ENCODE results near the gene DPPA5. TPM values are rescaled to one million over a fixed set of nuclear protein-coding genes. Genes with fewer than 3 reads are reported as not detected.
A peak's percentile ranks its signal among the peaks of the same experiment; 100 is the strongest.
"Not testable (repeated sequence)": the region's sequence is repeated elsewhere in the genome, so short reads cannot be mapped to it uniquely, and the experiment has no call there.

Gene DPPA5
- total and polyA plus RNA-seq, 9 donors: 0.68 TPM; not detected in 8

GRCh38 chr6:73388433-73388799 is 34.3 kb upstream of the DPPA5 start:
- no peak for DNase-seq
- no peaks in the 10 kb centered on the region for H3K4me1 ChIP-seq (ENCODE audit: insufficient read depth)
- H3K36me3 ChIP-seq: no peaks in the 10 kb centered on the region
- 25 to 42% (median 31%) methylated on average over 4 of the region's 4 CpGs for WGBS, 3 donors
- no peak overlapping the region for H3K27ac ChIP-seq
- H3K9me3 ChIP-seq: no peaks in the 10 kb centered on the region
- TF ChIP-seq POLR2A (IDR thresholded peaks at IDR 0.05) (no peak), CTCF (IDR thresholded peaks at IDR 0.05) (no peak), EP300 (IDR thresholded peaks at IDR 0.05) (no peak)
- peak overlapping the region; percentile 29 for H3K4me3 ChIP-seq
- intact Hi-C loops (cut with DNase I): no loop called here
- H3K27me3 ChIP-seq: no peaks in the 10 kb centered on the region

- H3K4me3 ChIP-seq: no peak overlapping the region
- TF ChIP-seq EP300 (IDR thresholded peaks at IDR 0.05) (no peak), CTCF (IDR thresholded peaks at IDR 0.05) (no peak), POLR2A (IDR thresholded peaks at IDR 0.05) (no peak)
- no peaks in the 10 kb centered on the region for H3K9me3 ChIP-seq
- no peaks in the 10 kb centered on the region for H3K27me3 ChIP-seq
- no peaks in the 10 kb centered on the region for H3K4me1 ChIP-seq (ENCODE audit: insufficient read depth)
- no peak for DNase-seq
- WGBS, 3 donors: 88 to 92% (median 91%) methylated on average over 6 of the region's 6 CpGs
- intact Hi-C loops (cut with DNase I): no loop called here
- no peaks in the 10 kb centered on the region for H3K36me3 ChIP-seq
- H3K27ac ChIP-seq: no peak overlapping the region
Observed at GRCh38 chr6:73382462-73383113, 28.5 kb upstream of the DPPA5 start.

GRCh38 chr6:73381531-73381930 is 27.5 kb upstream of the DPPA5 start:
- DNase-seq: not testable (repeated sequence)
- 90 to 92% (median 91%) methylated on average over 10 of the region's 10 CpGs for WGBS, 3 donors

GRCh38 chr6:73377225-73377624 is 23.1 kb upstream of the DPPA5 start:
- intact Hi-C loops (cut with DNase I): no loop called here
- Histone ChIP-seq H3K27me3 (no peaks in the 10 kb centered on the region), H3K9me3 (no peaks in the 10 kb centered on the region), H3K4me1 (ENCODE audit: insufficient read depth) (no peaks in the 10 kb centered on the region), H3K27ac (no peak overlapping the region), H3K36me3 (no peaks in the 10 kb centered on the region), H3K4me3 (no peak overlapping the region)
- TF ChIP-seq POLR2A (IDR thresholded peaks at IDR 0.05) (no peak), EP300 (IDR thresholded peaks at IDR 0.05) (no peak), CTCF (IDR thresholded peaks at IDR 0.05) (no peak)
- DNase-seq: no peak
- WGBS, 3 donors: 50 to 59% (median 57%) methylated on average over 3 of the region's 3 CpGs

More at GRCh38 chr6:73381531-73381930, 27.5 kb upstream of the DPPA5 start:
- H3K9me3 ChIP-seq; H3K4me3 ChIP-seq; H3K27me3 ChIP-seq; H3K36me3 ChIP-seq; H3K4me1 ChIP-seq (ENCODE audit: insufficient read depth); H3K27ac ChIP-seq; intact Hi-C loops (cut with DNase I): not testable (repeated sequence)

GRCh38 chr6:73375216-73375615 is 21.1 kb upstream of the DPPA5 start:
- intact Hi-C loops (cut with DNase I): no loop called here

More at GRCh38 chr6:73375216-73375615, 21.1 kb upstream of the DPPA5 start:
- DNase-seq: no peak
- H3K27ac ChIP-seq: no peak overlapping the region
- no peak overlapping the region for H3K4me3 ChIP-seq
- H3K4me1 ChIP-seq (ENCODE audit: insufficient read depth): no peaks in the 10 kb centered on the region
- WGBS, 3 donors: 64 to 81% (median 72%) methylated on average over 1 of the region's 1 CpG
- H3K36me3 ChIP-seq: no peaks in the 10 kb centered on the region
- H3K27me3 ChIP-seq: no peaks in the 10 kb centered on the region
- H3K9me3 ChIP-seq: peaks cover 0 to 3% of the 10 kb centered on the region in 2 donors
- TF ChIP-seq CTCF (IDR thresholded peaks at IDR 0.05): no peak
- TF ChIP-seq EP300 (IDR thresholded peaks at IDR 0.05): no peak
- TF ChIP-seq POLR2A (IDR thresholded peaks at IDR 0.05): no peak
